Upper lobe of left lung (tissue), 6 donors: ENCODE results near the gene CDKN1B. TPM values are rescaled to one million over a fixed set of nuclear protein-coding genes. Genes with fewer than 3 reads are reported as not detected.

Experiments
- ATAC-seq, 2 donors: fragments of 200-7000 bp; cut with Tn5 transposase; one replicate each; pipeline ENCODE4 v1.9.1; 2022; ENCODE audit warnings: mild to moderate bottlenecking in 2 of 2, moderate library complexity in 2 of 2; ENCODE audit not compliant: low FRiP score in 2 of 2
- DNase-seq, 2 donors: peaks; one replicate each; pipeline ENCODE4 v3.0.0-alpha.2; 2019 to 2020
- H3K27ac ChIP-seq, 4 donors: fragments of 200-600 bp; sonication (generic); one replicate each; pipeline ENCODE4 v1.5.1; 2016 to 2019
- H3K27me3 ChIP-seq, 4 donors: fragments of 200-600 bp; sonication (generic); one replicate each; pipeline ENCODE4 v1.5.1; 2017 to 2019
- H3K36me3 ChIP-seq, 4 donors: fragments of 200-600 bp; sonication (generic); one replicate each; pipeline ENCODE4 v1.5.1; 2016 to 2019
- H3K4me1 ChIP-seq, 4 donors: fragments of 200-600 bp; sonication (generic); one replicate each; pipeline ENCODE4 v1.5.1; 2018 to 2019
- H3K4me3 ChIP-seq, 4 donors: fragments of 200-600 bp; sonication (generic); one replicate each; pipeline ENCODE4 v1.5.1; 2017 to 2019; ENCODE audit warnings: mild to moderate bottlenecking in 2 of 4, moderate library complexity in 1 of 4
- H3K9me3 ChIP-seq, 4 donors: fragments of 200-600 bp; sonication (generic); one replicate each; pipeline ENCODE4 v1.5.1; 2018 to 2019
- EP300 ChIP-seq, 4 donors: sonication (generic); formaldehyde crosslinking; IDR thresholded peaks; one replicate each; pipeline ENCODE4 v1.5.1; 2017; ENCODE audit warnings: antibody characterized with exemption in 4 of 4, control low read depth in 2 of 4
- POLR2A ChIP-seq, 4 donors: fragments of 450-650 bp; IDR thresholded peaks; one replicate each; pipeline ENCODE4 v1.5.1; 2016 to 2017; ENCODE audit warnings: antibody characterized with exemption in 4 of 4, mild to moderate bottlenecking in 2 of 4
- POLR2AphosphoS5 ChIP-seq, 2 donors: sonication (generic); formaldehyde crosslinking; IDR thresholded peaks; one replicate each; pipeline ENCODE4 v1.5.1; 2017; ENCODE audit warnings: antibody characterized with exemption in 2 of 2
- WGBS, 2 donors: methylation state at CpG; one replicate each; pipeline ENCODE4 v1.1.5; 2017 to 2018; 5-methylcytosine and 5-hydroxymethylcytosine counted together
- total RNA-seq, 6 donors: library from RNA; depleted of rRNA in 4 of 6; stranded (reverse); fragments of >200 nt in 4 of 6; gene quantifications; one replicate each; pipeline versions ENCODE4 v1.1.0 to v1.2.1, GENCODE V29; 2016 to 2021
- TF ChIP-seq, protein P1 (sequence below), 6 experiments: fragments of 450-650 bp in 4 of 6; fragments of 200-600 bp in 2 of 6; sonication (generic) in 2 of 6; IDR thresholded peaks; one replicate each; pipeline ENCODE4 v1.5.1; 2016 to 2019; ENCODE audit warnings: antibody characterized with exemption in 6 of 6
- donor health status: DM: no; HTN: no; CAD: no; lungs with moderate emphysema.
- donor health status: DM: no; HTN: yes; CAD: no; lungs with severe emphysema.

The CDKN1B gene
- total RNA-seq, 6 donors from 2014 or later: 42.1 to 85.5 (median 72.3) TPM

DNA sequence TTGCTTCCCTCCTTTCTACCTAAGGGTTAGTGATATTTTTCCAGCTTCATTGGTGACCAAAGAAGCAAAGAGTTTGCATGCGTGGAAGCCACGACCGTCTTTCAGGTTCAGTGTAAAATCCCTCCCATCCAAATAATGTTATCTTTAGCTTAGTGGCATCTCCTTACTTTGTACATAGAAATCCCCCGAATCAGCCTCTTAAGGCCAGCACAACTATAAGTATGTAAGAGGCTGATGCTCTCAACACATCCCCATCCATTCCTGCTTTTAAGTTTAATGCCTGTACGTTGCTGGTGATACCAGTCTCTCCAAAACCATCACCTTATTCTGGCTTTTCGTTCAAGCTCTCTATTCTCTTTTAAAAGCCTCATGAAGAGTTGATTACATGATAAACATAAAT is 14.6 kb downstream of the CDKN1B start:
- no peak for DNase-seq
- H3K4me3 ChIP-seq: no peak overlapping the region
- H3K36me3 ChIP-seq: no peaks in the 10 kb centered on the region
- no peaks in the 10 kb centered on the region for H3K27me3 ChIP-seq
- TF ChIP-seq, protein P1, sequence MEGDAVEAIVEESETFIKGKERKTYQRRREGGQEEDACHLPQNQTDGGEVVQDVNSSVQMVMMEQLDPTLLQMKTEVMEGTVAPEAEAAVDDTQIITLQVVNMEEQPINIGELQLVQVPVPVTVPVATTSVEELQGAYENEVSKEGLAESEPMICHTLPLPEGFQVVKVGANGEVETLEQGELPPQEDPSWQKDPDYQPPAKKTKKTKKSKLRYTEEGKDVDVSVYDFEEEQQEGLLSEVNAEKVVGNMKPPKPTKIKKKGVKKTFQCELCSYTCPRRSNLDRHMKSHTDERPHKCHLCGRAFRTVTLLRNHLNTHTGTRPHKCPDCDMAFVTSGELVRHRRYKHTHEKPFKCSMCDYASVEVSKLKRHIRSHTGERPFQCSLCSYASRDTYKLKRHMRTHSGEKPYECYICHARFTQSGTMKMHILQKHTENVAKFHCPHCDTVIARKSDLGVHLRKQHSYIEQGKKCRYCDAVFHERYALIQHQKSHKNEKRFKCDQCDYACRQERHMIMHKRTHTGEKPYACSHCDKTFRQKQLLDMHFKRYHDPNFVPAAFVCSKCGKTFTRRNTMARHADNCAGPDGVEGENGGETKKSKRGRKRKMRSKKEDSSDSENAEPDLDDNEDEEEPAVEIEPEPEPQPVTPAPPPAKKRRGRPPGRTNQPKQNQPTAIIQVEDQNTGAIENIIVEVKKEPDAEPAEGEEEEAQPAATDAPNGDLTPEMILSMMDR (IDR thresholded peaks at IDR 0.05): no peak
- TF ChIP-seq POLR2AphosphoS5 (IDR thresholded peaks at IDR 0.05) (no peak), POLR2A (IDR thresholded peaks at IDR 0.05) (no peak), EP300 (IDR thresholded peaks at IDR 0.05) (no peak)
- WGBS, 2 donors: 86 to 92% methylated on average over 6 of the region's 6 CpGs
- peaks cover 0 to 18% (median 9%) of the 10 kb centered on the region in 4 donors for H3K4me1 ChIP-seq
- no peaks in the 10 kb centered on the region for H3K9me3 ChIP-seq
- H3K27ac ChIP-seq: no peak overlapping the region
- ATAC-seq: no peak

DNA sequence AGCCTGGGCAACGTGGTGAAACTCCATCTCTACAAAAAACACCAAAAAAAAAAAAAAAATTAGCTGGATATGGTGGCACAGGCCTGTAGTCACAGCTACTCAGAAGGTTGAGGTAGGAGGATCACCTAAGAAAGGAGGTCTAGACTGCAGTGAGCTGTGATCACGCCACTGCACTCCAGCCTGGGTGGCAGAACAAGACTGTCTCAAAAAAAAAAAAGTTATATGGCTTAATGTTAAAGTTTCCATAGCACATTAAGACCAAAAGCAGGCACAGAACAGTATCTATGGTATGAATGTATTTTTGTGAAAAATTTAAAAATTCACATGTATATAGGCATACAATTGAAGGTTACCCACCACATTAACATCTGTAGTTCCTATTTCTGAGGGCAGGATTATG is 15.9 kb downstream of the CDKN1B start:
- 73 to 79% methylated on average over 2 of the region's 2 CpGs for WGBS, 2 donors
- Histone ChIP-seq H3K4me1 (peaks cover 0 to 26% (median 14%) of the 10 kb centered on the region in 4 donors), H3K9me3 (no peaks in the 10 kb centered on the region), H3K27ac (no peak overlapping the region), H3K36me3 (no peaks in the 10 kb centered on the region), H3K4me3 (no peak overlapping the region), H3K27me3 (no peaks in the 10 kb centered on the region)
- TF ChIP-seq, protein P1 (IDR thresholded peaks at IDR 0.05): no peak
- TF ChIP-seq POLR2A (IDR thresholded peaks at IDR 0.05) (no peak), POLR2AphosphoS5 (IDR thresholded peaks at IDR 0.05) (no peak), EP300 (IDR thresholded peaks at IDR 0.05) (no peak)
- DNase-seq (no peak), ATAC-seq (no peak)

DNA sequence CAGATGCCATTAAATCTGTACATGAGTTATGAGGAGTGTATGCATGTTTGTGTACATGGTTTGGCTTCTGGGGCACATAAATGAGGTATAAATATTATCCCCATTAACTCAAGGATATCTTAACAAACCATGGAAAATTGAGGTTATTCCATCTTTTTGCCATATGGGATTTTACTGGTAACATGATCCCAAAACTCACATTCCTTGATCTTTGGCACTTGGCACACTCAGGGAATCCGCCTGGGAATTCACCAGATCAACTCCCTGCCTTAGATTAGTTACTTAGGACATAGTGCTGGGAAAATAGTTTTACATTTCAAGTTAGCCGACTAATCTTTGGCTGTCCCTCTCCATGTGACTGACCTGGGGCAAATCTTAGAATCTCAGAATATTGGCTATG is 16.9 kb downstream of the CDKN1B start:
- H3K4me1 ChIP-seq: peaks cover 0 to 26% (median 14%) of the 10 kb centered on the region in 4 donors
- no peaks in the 10 kb centered on the region for H3K36me3 ChIP-seq
- 79 to 86% methylated on average over 2 of the region's 2 CpGs for WGBS, 2 donors
- H3K9me3 ChIP-seq: no peaks in the 10 kb centered on the region
- ATAC-seq: no peak
- no peak overlapping the region for H3K4me3 ChIP-seq
- TF ChIP-seq POLR2A (IDR thresholded peaks at IDR 0.05) (no peak), EP300 (IDR thresholded peaks at IDR 0.05) (no peak), POLR2AphosphoS5 (IDR thresholded peaks at IDR 0.05) (no peak)
- TF ChIP-seq, protein P1 (IDR thresholded peaks at IDR 0.05): no peak
- H3K27me3 ChIP-seq: no peaks in the 10 kb centered on the region
- DNase-seq: no peak
- H3K27ac ChIP-seq: no peak overlapping the region

DNA sequence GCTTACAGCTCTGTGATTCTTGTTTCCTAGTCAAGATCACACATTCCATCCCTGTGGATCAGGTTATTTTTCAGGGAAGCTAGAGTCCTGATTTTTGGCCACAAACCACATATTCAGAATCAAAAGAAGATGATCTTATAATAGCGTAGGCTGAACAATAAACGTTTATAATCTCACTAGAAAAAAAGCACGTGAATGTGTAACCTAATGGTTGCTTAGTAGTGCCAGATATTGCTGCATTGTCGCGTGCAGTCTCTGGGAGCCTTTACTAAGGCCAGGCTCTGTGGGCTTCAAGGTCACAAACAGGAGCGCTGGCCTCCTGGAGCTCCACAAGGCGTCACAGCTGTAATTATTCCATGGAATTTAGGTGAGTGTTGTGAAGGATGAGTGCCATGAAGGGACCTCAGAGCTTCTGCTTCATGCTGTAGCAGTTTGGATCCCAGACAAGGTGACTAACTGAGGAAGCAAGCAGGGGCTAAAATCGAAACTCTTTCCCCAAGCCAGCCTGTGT is 17.4 kb downstream of the CDKN1B start:
- no peaks in the 10 kb centered on the region for H3K27me3 ChIP-seq
- no peaks in the 10 kb centered on the region for H3K36me3 ChIP-seq
- peaks cover 0 to 26% (median 14%) of the 10 kb centered on the region in 4 donors for H3K4me1 ChIP-seq
- no peak for ATAC-seq
- H3K27ac ChIP-seq: peak overlapping the region; percentile 3 to 54 (median 46)
- H3K9me3 ChIP-seq: no peaks in the 10 kb centered on the region
- DNase-seq: no peak
- 59 to 66% methylated on average over 8 of the region's 8 CpGs for WGBS, 2 donors
- TF ChIP-seq, protein P1 (IDR thresholded peaks at IDR 0.05): no peak
- TF ChIP-seq POLR2AphosphoS5 (IDR thresholded peaks at IDR 0.05): no peak
- TF ChIP-seq POLR2A (IDR thresholded peaks at IDR 0.05): no peak
- no peak for TF ChIP-seq EP300 (IDR thresholded peaks at IDR 0.05)
- no peak overlapping the region for H3K4me3 ChIP-seq

DNA sequence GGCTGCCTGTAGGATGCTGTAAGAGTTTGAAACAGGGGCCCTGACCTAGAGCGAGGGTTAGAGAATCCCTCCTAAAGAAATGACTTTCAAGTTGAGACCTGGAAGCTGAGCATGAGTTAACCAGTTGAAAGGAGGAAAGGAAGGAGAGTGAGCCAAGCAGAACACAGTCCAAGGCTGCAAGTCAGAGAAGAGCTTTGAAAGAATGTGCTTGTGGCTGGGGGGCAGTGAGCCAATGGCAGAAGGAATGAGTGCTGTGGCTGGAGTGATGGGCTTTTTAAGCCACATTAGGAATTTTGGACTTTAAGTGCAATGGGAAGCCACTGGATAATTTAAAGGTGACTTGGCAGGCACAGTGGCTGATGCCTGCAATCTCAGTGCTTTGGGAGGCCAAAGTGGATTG is 18.1 kb downstream of the CDKN1B start:
- no peaks in the 10 kb centered on the region for H3K36me3 ChIP-seq
- TF ChIP-seq POLR2A (IDR thresholded peaks at IDR 0.05) (no peak), POLR2AphosphoS5 (IDR thresholded peaks at IDR 0.05) (no peak), EP300 (IDR thresholded peaks at IDR 0.05) (no peak)
- TF ChIP-seq, protein P1 (IDR thresholded peaks at IDR 0.05): no peak
- peak overlapping the region; percentile 3 to 54 (median 30) for H3K27ac ChIP-seq
- peaks cover 0 to 26% (median 14%) of the 10 kb centered on the region in 4 donors for H3K4me1 ChIP-seq
- no peaks in the 10 kb centered on the region for H3K27me3 ChIP-seq
- DNase-seq: no peak
- 93 to 100% methylated on average over 1 of the region's 1 CpG for WGBS, 2 donors
- ATAC-seq: no peak
- no peak overlapping the region for H3K4me3 ChIP-seq
- no peaks in the 10 kb centered on the region for H3K9me3 ChIP-seq
